ENCODE results near the gene RABL2A.

DNA sequence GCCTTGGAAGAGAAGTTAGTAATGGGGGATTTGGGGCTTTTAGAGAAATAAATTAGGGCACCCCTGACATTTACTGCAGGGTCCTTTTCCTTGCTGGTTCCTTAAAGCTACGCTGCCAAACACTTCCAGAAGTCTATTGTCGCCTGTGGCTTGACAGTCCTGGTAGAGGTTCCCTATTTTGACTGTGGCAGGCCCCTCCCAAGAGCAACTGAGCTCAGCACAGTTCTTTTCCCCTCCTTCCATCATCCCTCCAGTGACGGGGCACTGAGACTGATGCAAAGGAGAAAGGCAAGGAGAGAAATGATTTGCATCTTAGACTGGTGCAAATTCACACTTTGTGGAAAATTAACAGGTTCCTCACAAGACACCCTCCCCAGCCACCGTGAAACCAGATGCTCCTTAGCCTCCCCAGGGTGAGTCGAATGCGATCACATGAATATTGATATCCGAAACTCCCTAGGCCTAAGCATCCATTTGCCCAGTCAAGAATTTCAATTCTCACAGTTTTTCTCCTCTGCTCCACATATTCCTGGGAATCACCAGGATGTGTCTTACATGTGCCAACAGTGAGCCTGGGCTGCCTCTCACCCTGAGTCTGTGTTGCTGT, 45.4 kb downstream of the RABL2A start:
- TF ChIP-seq, protein P1, sequence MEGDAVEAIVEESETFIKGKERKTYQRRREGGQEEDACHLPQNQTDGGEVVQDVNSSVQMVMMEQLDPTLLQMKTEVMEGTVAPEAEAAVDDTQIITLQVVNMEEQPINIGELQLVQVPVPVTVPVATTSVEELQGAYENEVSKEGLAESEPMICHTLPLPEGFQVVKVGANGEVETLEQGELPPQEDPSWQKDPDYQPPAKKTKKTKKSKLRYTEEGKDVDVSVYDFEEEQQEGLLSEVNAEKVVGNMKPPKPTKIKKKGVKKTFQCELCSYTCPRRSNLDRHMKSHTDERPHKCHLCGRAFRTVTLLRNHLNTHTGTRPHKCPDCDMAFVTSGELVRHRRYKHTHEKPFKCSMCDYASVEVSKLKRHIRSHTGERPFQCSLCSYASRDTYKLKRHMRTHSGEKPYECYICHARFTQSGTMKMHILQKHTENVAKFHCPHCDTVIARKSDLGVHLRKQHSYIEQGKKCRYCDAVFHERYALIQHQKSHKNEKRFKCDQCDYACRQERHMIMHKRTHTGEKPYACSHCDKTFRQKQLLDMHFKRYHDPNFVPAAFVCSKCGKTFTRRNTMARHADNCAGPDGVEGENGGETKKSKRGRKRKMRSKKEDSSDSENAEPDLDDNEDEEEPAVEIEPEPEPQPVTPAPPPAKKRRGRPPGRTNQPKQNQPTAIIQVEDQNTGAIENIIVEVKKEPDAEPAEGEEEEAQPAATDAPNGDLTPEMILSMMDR (IDR thresholded peaks at IDR 0.05), result no peak
- TF ChIP-seq ZFX (IDR thresholded peaks at IDR 0.05; ENCODE audit: borderline replicate concordance), result no peak
